Raji (cell line): ENCODE measurements around the gene SF3B2.

ENCODE experiments used
- POLR2A ChIP-seq: IDR thresholded peaks from 2 replicates; pipeline ENCODE4 v1.6.1; 2011; ENCODE audit warnings: low read depth, low read length, control low read depth; ENCODE audit not compliant: insufficient read depth

The SF3B2 gene

DNA sequence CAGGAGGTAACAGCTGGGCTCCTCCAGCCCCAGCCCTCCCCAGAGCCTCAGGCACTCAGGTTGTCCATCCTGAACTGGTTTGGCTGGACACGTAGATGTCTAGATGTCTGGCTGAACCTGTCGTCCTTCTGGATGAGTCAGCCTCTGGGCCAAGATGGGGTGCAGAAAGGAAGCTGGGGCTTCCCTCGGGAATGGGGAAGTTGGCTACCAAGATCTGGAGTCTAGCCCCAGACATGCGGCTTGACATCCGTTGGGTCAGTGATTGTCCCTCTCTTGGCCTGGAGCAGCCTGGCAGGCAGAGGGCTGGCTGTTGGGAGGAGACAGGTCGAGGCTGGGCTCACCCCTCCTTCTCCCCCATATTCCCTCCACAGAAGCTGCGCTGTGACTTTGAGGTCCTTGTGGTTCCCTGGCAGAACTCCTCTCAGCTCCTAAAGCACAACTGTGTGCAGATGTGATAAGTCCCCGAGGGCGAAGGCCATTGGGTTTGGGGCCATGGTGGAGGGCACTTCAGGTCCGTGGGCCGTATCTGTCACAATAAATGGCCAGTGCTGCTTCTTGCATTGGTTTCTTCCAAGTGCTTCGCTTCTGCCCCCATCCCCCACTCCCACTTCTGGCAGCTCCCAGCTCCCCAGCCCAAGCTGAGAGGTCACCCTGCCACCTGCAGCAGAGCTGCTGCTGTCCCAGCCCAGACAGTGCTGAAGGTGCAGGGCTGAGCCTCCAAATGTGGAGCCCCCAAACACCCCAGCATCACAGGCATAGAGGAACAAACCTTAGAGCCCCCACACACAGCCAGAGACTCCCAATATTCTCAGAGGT, 39.0 kb upstream of the SF3B2 start:
- TF ChIP-seq POLR2A, result no peak

GRCh38 chr11:66013762-66014100, 38.4 kb upstream of the SF3B2 start:
- TF ChIP-seq POLR2A, result no peak

DNA sequence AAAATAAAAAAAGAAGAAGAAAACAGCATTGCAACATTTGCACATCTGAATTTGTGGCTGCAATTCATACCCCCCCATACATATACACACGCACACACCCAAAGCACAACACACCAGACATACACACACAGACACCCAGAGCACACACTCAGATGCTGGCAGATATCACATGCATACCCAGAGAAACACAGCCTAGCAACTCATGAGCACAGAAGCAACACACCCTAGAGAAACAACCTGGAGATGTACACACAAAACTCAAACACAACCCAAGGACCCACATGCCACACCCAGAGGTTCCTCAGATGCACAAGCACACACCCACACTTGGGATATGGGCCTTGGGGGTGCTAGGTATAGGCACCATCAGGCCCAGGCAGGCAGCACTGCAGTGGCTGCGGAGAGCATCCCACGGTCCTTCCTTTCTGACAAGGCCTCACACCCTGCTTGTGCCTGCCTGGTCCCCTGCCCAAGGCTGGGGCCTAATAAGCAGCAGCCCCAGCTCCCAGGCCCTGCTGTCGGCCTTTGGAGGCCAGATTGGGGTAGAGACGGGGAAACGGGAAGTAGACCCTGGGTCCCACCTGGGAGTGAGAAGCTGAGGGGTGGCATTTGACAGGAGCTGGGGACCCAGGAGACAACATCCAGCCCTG, 37.2 kb upstream of the SF3B2 start:
- no peak for TF ChIP-seq POLR2A

DNA sequence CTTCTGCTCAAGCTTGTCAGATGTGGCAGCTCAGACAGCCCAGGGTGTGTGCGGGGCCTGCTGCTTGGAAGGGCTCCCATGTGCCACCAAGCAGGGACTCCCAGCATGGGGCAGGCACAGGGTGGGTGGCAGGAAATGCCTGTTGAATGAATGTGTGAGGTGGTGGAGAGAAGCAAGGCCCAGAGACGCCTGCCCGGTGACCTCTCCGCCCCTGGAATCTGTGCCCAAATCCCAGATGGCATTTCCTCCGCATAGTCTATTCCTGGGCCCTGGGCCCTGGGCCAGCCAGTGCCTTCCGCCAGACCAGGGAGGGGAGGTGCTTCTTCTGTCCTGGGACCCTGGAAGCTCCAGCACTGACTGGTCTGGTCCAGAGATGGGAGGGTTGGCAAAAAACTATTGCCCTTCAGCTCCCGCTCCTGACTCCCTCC, 36.7 kb upstream of the SF3B2 start:
- no peak for TF ChIP-seq POLR2A

- TF ChIP-seq POLR2A, result no peak
These were observed 36.0 kb upstream of the SF3B2 start for GRCh38 chr11:66015936-66016792.

DNA sequence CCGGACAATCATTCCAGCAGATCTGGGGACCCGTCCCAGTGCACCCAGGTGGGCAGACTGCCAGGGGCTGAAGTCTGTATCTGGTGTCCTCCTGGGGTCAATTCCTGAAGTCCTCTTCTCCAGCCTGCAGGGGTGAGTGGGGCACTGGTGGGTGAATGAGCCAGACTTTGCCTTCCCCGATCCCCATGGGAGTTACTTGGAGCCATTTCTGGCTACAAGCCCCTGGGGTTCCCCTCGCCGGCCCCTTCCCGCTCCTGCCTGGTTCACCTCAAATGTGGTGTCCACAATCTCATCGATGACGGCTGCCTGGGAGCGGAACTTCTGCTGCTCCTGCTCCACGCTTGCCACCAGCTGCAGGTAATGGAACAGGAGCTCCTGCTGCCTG, 35.4 kb upstream of the SF3B2 start:
- TF ChIP-seq POLR2A, result no peak

DNA sequence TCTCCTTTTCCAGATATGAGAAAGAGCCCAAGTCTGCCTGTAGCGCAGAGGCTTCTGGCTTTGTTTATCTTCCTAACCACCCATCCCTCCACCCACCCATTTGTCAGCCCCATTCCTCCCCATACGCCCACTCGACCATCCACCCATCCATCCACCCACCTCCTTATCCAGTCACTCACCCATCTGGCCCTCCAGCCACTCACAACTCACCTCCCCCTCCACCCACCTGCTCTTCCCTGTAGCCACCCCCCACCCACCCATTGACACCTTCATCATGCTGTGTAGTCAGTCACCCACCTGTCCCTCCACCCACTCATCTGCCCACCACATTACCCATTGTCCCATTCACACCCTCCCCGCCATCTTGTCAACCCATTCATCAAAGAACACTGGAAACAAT, 34.8 kb upstream of the SF3B2 start:
- no peak for TF ChIP-seq POLR2A

DNA sequence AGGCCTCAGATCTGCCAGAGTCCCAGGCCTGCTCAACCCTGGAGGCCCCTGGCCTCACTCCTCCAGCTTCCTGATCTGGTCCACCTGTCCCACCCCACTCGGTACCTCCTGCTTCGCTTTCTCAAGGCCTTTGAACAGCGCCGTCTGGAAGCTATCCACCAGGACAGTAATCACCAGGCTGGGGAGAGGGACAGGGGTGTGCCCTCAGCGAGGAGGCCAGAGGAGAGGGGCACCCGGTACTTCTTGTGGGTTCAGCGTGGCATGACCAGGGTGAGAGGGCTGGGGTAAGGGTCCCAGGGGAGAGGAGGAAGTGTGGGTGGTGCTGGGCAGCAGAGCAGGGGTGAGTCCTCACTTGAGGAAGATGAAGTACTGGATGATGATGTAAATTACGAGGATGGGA, 32.0 kb upstream of the SF3B2 start:
- TF ChIP-seq POLR2A, result no peak

DNA sequence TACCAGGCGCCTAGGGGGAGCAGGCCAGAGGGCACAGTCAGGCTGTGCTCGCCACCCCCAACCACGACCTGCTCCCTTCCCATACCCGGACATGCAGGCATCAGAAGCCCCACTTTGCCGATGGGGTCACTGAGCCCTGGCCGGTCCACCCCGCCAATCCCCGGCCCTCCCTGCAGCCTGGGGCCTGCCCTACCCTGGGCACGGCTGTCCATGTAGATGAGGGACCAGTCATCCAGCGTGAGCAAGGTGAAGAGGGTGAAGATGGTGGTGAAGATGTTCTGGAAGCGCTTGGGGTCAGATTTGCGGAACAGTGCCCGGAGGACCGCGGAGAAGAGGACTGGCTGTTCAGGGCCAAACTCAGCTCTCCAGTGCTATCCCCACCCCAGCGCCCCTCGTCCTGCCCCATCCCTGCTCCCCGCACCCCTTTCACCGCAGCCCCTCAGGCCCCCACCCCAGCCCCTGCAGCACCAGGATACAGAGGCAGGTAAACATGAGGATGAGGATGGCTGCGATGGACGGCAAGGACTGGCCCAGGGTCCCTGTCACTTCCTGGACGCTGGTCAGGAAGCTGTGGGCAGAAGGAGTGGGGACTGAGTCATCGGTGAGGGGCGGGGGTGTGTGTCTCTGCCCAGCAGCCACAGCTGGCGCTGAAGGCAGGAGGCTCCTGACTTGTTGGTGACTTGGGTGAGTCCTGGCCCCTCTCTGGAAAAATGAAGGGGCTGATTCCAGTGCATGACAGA, 31.4 kb upstream of the SF3B2 start:
- no peak for TF ChIP-seq POLR2A

- no peak for TF ChIP-seq POLR2A
These were observed 29.6 kb upstream of the SF3B2 start for GRCh38 chr11:66022401-66023185.

DNA sequence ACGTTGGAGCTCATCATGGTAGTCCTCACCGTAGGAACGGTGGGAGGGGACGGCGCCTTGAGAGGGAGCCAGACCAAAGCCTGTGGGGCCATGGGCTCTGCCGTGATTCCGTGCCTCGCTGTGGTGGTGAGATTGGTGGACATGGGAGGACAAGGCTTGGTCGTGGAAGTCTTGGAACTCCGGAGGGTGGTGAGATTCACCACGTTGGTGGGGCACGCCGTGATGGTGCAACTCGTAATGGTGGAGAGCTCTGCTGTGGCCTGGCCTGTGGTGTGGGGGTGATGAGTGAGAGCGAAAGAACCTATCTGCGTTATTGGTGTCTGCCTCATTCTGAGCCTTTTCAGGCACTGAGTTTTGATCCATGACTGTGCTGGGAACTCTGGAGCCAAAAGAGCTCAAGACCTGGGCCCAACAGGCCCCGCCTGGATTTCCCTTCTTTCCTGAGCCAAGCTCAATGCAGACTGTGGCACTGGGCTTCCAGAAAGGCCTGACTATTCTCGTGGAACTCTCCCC, 26.1 kb upstream of the SF3B2 start, which contains the start of gene CATSPER1:
CATSPER1 (minus strand) TSS at position 463 of the 513 bp plus-strand sequence; CDS start at position 363, 100 bp downstream.
- no peak for TF ChIP-seq POLR2A

- no peak for TF ChIP-seq POLR2A
These were observed 19.0 kb upstream of the SF3B2 start for GRCh38 chr11:66032957-66033735.

DNA sequence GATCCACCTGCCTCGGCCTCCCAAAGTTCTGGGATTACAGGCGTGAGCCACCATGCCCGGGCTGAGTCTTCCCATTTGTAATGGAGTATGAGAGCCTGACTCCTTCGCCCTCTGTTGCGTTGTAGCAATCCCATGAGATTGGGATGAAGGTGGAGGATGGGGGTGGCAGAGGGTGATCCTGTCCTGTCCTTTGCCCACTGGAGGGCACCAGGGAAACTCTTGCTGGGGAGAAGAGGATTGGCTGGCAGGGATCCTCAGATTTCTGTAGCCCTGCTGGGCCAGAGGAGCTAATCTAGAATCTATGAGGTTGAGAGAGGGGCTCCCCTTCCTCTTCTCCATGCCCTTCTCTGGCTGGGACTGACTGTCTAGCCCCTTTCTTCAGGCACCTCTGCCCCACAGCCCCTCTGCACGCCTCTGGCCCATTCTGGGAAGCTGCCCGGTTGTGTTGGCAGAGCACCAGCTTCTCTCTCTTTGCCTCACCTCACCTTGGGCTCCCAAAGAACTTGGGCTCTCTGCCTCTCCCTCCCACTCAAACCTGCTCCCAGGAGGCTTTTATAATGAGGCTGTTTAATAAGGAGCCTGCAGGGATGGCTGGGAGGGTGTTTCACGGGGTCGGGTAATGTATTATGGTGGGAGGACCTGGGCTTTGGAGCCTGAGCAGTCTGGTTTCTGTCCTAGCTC, 16.4 kb upstream of the SF3B2 start:
- TF ChIP-seq POLR2A, result no peak
